ENCODE data around the gene IL6.
"Not testable (repeated sequence)": the region's sequence is repeated elsewhere in the genome, so short reads cannot be mapped to it uniquely, and the experiment has no call there.

Gene IL6

GRCh38 chr7:22704722-22705121 lies 22.3 kb upstream of the IL6 start:
- DNase-seq: not testable (repeated sequence)

- DNase-seq: not testable (repeated sequence)
These were observed 21.1 kb upstream of the IL6 start for GRCh38 chr7:22705874-22706273.

- not testable (repeated sequence) for DNase-seq
These were observed 19.8 kb upstream of the IL6 start for GRCh38 chr7:22707026-22707691.

- DNase-seq: not testable (repeated sequence)
These were observed 18.8 kb upstream of the IL6 start for GRCh38 chr7:22708214-22708613.

DNA sequence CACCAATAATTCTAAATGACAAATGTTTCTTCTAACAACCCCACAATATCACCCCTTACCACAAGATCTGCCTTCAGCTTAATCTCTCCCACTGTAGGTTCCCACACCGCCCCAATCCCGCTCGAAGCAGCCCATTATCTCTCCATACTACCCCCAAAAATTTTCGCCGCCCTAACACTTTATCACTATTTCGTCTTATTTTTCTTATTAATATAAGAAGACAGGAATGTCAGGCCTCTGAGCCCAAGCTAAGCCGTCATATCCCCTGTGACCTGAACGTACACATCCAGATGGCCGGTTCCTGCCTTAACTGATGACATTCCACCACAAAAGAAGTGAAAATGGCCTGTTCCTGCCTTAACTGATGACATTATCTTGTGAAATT lies 18.3 kb upstream of the IL6 start:
- DNase-seq: not testable (repeated sequence)

- not testable (repeated sequence) for DNase-seq
These were observed 17.8 kb upstream of the IL6 start for GRCh38 chr7:22709062-22709829.

DNA sequence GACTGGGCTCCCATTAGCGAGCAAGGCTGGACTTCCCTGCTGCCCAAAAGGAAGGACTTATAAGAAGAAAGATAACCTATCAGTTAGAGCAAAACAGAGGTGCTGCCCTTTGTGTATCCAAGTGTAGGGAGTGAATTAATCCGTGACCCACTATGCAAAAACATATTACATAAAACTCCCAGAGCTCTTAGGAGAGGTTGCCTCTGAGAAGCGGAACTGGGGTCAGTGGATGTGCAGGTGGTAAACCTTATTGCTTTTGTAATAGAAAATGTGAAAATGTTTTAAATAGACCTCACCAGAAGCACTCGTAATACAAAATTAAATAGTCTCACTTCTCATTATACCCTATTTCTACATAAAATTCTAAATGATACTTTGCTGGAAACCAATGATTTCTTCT lies 17.1 kb upstream of the IL6 start:
- no peak for DNase-seq

- DNase-seq: no peak
These were observed 14.0 kb upstream of the IL6 start for GRCh38 chr7:22712999-22713398.

- no peak for DNase-seq
These were observed 13.5 kb upstream of the IL6 start for GRCh38 chr7:22713463-22713862.

DNA sequence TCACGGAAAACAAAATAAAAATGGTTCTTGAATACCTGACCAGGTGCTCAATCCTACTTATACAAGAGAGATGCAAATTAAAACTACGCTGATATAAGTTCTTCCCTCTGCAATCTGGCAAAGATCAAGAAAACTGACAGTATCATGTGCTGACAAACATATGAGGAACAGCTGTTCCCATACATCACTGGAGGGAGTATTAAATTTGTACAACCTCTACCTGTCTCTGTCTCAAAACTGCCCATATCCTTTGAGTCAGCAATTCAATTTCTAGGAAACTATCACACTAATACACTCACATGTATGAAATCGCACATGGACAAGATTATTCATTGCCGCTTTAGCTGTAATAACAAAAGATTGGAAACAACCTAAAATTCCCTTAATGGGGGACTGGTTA lies 11.0 kb upstream of the IL6 start:
- no peak for DNase-seq

- DNase-seq: no peak
These were observed 9.2 kb upstream of the IL6 start for GRCh38 chr7:22717760-22718159.

DNA sequence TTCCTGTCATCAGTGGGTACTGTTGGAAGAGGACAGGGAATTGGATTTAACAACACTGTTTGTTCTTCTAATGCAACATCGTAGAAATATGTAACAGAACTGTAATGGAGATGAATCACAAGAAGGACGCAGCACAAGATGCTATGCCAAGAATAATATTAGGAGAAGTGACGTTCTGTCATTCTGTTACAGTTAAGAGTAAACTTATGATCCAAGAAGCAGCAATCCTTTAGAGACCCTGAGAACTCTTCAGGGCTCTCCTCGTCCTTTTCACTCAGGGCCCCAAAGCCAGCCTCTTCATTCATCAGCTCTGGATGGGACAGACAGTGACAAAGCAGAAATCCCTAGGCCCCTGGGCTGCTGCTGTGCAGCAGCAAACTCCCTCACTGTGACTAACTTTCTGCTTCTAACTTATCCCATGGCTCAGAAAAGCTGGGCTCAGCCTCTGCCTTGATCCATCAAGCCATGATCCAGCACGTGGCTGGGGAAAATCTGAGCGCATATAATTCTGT lies 8.7 kb upstream of the IL6 start:
- DNase-seq: no peak

DNA sequence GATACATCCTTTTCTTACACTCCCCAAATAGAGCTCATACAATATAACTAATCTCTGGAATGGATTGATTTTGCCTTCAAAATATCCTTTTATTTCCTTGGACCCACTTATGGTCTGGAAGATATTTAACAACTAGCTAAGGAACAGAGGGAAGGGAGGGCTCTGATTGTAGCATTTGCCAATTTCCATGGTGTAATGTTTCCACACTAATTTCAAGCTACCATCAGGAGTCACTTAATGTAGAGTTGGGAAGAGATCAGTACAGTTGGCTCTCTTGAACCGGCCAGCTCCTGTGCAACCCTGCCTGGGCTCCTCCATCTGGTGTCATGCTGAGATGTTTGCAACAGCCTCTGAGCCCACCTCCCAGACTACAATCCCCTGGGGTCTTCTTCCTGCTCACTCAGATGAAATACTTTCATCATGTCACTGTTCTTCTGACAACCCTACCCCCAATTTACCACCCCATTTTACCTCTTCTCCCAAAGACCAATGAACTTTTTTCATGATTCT lies 8.0 kb upstream of the IL6 start:
- DNase-seq: no peak

GRCh38 chr7:22720791-22721786 lies 5.9 kb upstream of the IL6 start:
- DNase-seq: no peak

DNA sequence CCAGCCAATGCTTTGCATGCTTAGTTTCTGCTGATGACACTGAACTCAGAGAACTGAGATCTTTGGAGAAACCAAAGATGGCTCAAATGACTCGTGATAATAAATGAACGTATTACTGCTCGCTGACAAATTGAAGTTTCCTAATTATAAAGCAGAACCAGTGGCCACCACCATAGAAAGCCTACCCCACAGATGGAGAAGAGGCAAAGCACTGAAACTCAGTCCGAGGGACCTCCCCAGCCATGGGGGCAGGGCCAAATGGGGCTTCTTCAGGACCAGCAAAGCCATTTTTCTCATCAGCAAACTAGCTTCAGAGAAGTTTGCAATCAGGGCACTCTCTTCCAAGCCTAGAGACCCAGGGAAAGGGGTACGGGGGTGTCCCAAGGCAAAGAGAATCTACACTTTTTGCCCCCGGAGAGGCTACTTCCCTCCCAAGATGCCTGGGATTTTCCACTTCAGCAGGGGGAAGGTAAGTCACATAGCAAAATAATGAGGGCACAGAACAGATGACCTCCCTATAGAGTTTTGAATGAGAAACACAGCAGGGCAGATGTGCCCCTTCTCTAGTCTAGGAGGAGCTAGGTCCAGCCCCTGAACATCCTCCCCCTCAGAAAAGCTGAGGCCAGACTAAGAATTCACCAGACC lies 4.3 kb upstream of the IL6 start:
- no peak for DNase-seq

- DNase-seq: no peak
These were observed 3.8 kb upstream of the IL6 start for GRCh38 chr7:22723181-22723601.

GRCh38 chr7:22723637-22724036 lies 3.4 kb upstream of the IL6 start:
- DNase-seq: no peak

GRCh38 chr7:22724861-22725260 lies 2.1 kb upstream of the IL6 start:
- DNase-seq: no peak

GRCh38 chr7:22725585-22725984 lies 1.4 kb upstream of the IL6 start:
- no peak for DNase-seq

DNA sequence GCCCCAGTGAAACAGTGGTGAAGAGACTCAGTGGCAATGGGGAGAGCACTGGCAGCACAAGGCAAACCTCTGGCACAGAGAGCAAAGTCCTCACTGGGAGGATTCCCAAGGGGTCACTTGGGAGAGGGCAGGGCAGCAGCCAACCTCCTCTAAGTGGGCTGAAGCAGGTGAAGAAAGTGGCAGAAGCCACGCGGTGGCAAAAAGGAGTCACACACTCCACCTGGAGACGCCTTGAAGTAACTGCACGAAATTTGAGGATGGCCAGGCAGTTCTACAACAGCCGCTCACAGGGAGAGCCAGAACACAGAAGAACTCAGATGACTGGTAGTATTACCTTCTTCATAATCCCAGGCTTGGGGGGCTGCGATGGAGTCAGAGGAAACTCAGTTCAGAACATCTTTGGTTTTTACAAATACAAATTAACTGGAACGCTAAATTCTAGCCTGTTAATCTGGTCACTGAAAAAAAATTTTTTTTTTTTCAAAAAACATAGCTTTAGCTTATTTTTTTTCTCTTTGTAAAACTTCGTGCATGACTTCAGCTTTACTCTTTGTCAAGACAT lies 574 bp upstream of the IL6 start:
- DNase-seq: peak; percentile 35

GRCh38 chr7:22727714-22728035 lies 675 bp downstream of the IL6 start:
- DNase-seq: no peak

DNA sequence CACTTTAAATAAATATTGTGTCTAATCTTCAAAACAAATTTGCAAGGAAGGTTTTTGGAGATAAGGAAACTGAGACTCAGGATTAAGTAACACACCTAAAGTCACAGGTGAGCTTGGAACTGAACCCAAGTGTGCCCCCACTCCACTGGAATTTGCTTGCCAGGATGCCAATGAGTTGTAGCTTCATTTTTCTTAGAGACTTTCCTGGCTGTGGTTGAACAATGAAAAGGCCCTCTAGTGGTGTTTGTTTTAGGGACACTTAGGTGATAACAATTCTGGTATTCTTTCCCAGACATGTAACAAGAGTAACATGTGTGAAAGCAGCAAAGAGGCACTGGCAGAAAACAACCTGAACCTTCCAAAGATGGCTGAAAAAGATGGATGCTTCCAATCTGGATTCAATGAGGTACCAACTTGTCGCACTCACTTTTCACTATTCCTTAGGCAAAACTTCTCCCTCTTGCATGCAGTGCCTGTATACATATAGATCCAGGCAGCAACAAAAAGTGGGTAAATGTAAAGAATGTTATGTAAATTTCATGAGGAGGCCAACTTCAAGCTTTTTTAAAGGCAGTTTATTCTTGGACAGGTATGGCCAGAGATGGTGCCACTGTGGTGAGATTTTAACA lies 1.5 kb downstream of the IL6 start:
- DNase-seq: no peak

All from SHP77 treated with DMSO at 0.1 percent for 48 hours (cell line).